Measurements from ENCODE around the gene DOCK10.

The DOCK10 gene

GRCh38 chr2:225041851-225042799 is at the start of gene DOCK10:
Gene DOCK10 (minus strand): TSS chr2:225042468. CDS start chr2:225042374, 94 bp downstream.
- DNase-seq = peak; percentile 53
- Mint-ChIP-seq H3K27ac (peak within 1 kb of the TSS; percentile 98), H3K27me3 (peaks cover 8% of the 10 kb centered on the region), H3K36me3 (ENCODE audit: low read depth) (peaks cover 13% of the 10 kb centered on the region), H3K9me3 (no peaks in the 10 kb centered on the region), H3K4me3 (peak within 1 kb of the TSS; percentile 97), H3K4me1 (peaks cover 52% of the 10 kb centered on the region)
- ATAC-seq = peak; percentile 5

- no peaks in the 10 kb centered on the region for H3K27me3 Mint-ChIP-seq
- no peak for DNase-seq
- H3K27ac Mint-ChIP-seq = no peak overlapping the region
- H3K36me3 Mint-ChIP-seq (ENCODE audit: low read depth) = no peaks in the 10 kb centered on the region
- no peak for ATAC-seq
- no peaks in the 10 kb centered on the region for H3K9me3 Mint-ChIP-seq
- H3K4me1 Mint-ChIP-seq = peaks cover 5% of the 10 kb centered on the region
- H3K4me3 Mint-ChIP-seq = no peak overlapping the region
Observed at GRCh38 chr2:225091336-225091735, 49.1 kb upstream of the DOCK10 start.

DNA sequence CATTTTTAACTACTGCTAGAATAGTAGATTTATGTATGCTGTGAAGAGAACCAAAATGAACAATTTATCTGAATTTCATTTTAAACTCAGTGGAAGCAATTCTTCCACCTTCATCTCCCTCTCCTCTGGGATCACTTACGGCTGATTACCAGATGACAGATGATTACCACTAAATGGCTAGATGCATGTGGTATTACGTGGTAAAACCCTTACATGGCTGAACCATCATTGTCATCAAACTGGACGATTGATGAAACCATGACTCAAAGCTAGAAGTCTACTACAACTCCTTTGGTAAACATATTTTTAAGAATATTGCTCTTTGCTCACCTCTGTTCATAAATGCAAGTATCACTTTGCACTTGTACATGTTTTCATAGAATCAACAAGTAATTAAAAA is 48.5 kb upstream of the DOCK10 start:
- H3K27ac Mint-ChIP-seq = no peak overlapping the region
- DNase-seq (no peak), ATAC-seq (no peak)
- H3K9me3 Mint-ChIP-seq = no peaks in the 10 kb centered on the region
- H3K4me3 Mint-ChIP-seq = no peak overlapping the region
- H3K27me3 Mint-ChIP-seq = no peaks in the 10 kb centered on the region
- peaks cover 5% of the 10 kb centered on the region for H3K4me1 Mint-ChIP-seq
- H3K36me3 Mint-ChIP-seq (ENCODE audit: low read depth) = no peaks in the 10 kb centered on the region

DNA sequence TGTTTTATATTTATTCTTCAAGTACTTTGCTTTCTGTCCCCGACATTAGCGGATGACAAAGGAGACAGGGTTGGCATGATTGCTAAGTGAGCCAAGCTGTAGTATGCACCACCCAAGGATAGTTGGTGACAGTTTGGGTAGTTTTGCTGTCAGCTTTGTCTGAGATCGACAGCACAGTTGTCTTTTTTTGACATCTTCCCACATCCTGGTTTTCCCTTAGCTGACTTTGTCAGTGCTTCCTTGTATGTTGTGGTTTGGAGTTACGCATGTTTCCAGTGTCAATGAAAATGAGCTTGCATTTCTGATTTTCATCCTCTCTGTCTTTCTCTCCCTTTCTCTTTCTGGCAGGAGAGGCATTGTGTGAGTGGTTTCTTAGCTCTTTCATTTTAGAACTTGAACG is 44.6 kb upstream of the DOCK10 start:
- Mint-ChIP-seq H3K27me3 (no peaks in the 10 kb centered on the region), H3K4me1 (peaks cover 5% of the 10 kb centered on the region), H3K36me3 (ENCODE audit: low read depth) (no peaks in the 10 kb centered on the region), H3K4me3 (no peak overlapping the region), H3K9me3 (no peaks in the 10 kb centered on the region), H3K27ac (no peak overlapping the region)
- DNase-seq (no peak), ATAC-seq (no peak)

GRCh38 chr2:225086439-225086838 is 44.2 kb upstream of the DOCK10 start:
- Mint-ChIP-seq H3K9me3 (no peaks in the 10 kb centered on the region), H3K4me1 (peaks cover 5% of the 10 kb centered on the region), H3K36me3 (ENCODE audit: low read depth) (no peaks in the 10 kb centered on the region), H3K4me3 (no peak overlapping the region), H3K27ac (no peak overlapping the region), H3K27me3 (no peaks in the 10 kb centered on the region)
- ATAC-seq = no peak
- DNase-seq = no peak

- no peaks in the 10 kb centered on the region for H3K9me3 Mint-ChIP-seq
- ATAC-seq = no peak
- H3K27ac Mint-ChIP-seq = no peak overlapping the region
- no peaks in the 10 kb centered on the region for H3K36me3 Mint-ChIP-seq (ENCODE audit: low read depth)
- peaks cover 5% of the 10 kb centered on the region for H3K4me1 Mint-ChIP-seq
- no peak for DNase-seq
- no peaks in the 10 kb centered on the region for H3K27me3 Mint-ChIP-seq
- no peak overlapping the region for H3K4me3 Mint-ChIP-seq
Observed at GRCh38 chr2:225083276-225083675, 41.0 kb upstream of the DOCK10 start.

DNA sequence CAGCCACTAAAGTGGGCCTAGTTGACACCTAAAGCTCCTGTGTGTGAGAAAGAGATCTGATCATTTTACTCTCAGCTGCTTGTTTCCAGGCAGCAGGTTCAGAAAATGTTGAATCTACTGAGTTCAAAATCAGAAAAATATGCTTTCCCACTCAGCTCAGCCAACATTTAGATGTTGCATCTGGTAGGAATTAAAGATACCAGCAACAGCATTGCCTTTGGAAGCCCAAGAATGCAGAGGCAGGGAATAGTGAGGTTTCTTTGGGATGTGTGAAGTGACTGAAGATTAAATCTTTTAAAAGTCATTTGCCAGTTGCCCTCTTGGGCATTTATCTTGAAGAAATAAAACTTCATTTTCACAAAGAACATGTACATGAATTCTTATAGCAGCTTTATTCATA is 33.9 kb upstream of the DOCK10 start:
- Mint-ChIP-seq H3K36me3 (ENCODE audit: low read depth) (no peaks in the 10 kb centered on the region), H3K4me1 (no peaks in the 10 kb centered on the region), H3K27me3 (no peaks in the 10 kb centered on the region), H3K4me3 (no peak overlapping the region), H3K27ac (no peak overlapping the region), H3K9me3 (no peaks in the 10 kb centered on the region)
- no peak for ATAC-seq
- DNase-seq = no peak

GRCh38 chr2:225074919-225075681 is 32.8 kb upstream of the DOCK10 start:
- Mint-ChIP-seq H3K9me3 (no peaks in the 10 kb centered on the region), H3K4me3 (no peak overlapping the region), H3K36me3 (ENCODE audit: low read depth) (no peaks in the 10 kb centered on the region), H3K27ac (no peak overlapping the region), H3K4me1 (no peaks in the 10 kb centered on the region), H3K27me3 (no peaks in the 10 kb centered on the region)
- DNase-seq = no peak
- ATAC-seq = no peak

GRCh38 chr2:225074366-225074765 is 32.1 kb upstream of the DOCK10 start:
- Mint-ChIP-seq H3K4me3 (no peak overlapping the region), H3K9me3 (no peaks in the 10 kb centered on the region), H3K27ac (no peak overlapping the region), H3K4me1 (no peaks in the 10 kb centered on the region), H3K36me3 (ENCODE audit: low read depth) (no peaks in the 10 kb centered on the region), H3K27me3 (no peaks in the 10 kb centered on the region)
- no peak for ATAC-seq
- no peak for DNase-seq

- ATAC-seq = no peak
- no peaks in the 10 kb centered on the region for H3K4me1 Mint-ChIP-seq
- no peak overlapping the region for H3K4me3 Mint-ChIP-seq
- peaks cover 7% of the 10 kb centered on the region for H3K9me3 Mint-ChIP-seq
- no peaks in the 10 kb centered on the region for H3K36me3 Mint-ChIP-seq (ENCODE audit: low read depth)
- DNase-seq = no peak
- H3K27me3 Mint-ChIP-seq = no peaks in the 10 kb centered on the region
- no peak overlapping the region for H3K27ac Mint-ChIP-seq
Observed at GRCh38 chr2:225073198-225073597, 30.9 kb upstream of the DOCK10 start.

DNA sequence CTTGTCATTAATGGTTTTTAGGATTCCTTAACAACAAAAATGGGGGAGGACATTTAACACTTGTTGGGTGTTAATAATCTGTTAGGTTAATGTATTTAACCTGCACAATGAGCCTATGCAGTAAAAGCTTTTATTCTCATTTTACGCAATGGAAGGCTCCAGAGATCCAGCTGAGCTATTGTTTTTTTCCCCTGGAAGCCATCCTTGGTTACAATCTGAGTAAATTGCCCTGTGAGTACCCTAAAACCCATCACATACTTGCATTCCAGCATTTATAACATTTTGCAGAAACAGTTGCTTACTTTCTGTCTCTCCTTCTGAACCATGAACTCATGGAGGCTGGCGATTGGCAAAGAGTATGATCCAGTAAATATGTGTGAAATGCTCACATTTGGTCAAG is 30.2 kb upstream of the DOCK10 start:
- H3K9me3 Mint-ChIP-seq = peaks cover 14% of the 10 kb centered on the region
- H3K27ac Mint-ChIP-seq = no peak overlapping the region
- H3K4me3 Mint-ChIP-seq = no peak overlapping the region
- DNase-seq = no peak
- no peaks in the 10 kb centered on the region for H3K4me1 Mint-ChIP-seq
- peaks cover 3% of the 10 kb centered on the region for H3K36me3 Mint-ChIP-seq (ENCODE audit: low read depth)
- ATAC-seq = no peak
- no peaks in the 10 kb centered on the region for H3K27me3 Mint-ChIP-seq

- peaks cover 6% of the 10 kb centered on the region for H3K4me1 Mint-ChIP-seq
- DNase-seq = no peak
- H3K27ac Mint-ChIP-seq = no peak overlapping the region
- no peaks in the 10 kb centered on the region for H3K27me3 Mint-ChIP-seq
- no peak overlapping the region for H3K4me3 Mint-ChIP-seq
- ATAC-seq = no peak
- H3K36me3 Mint-ChIP-seq (ENCODE audit: low read depth) = peaks cover 9% of the 10 kb centered on the region
- H3K9me3 Mint-ChIP-seq = peaks cover 26% of the 10 kb centered on the region
Observed at GRCh38 chr2:225070811-225071210, 28.5 kb upstream of the DOCK10 start.

- Mint-ChIP-seq H3K27ac (no peak overlapping the region), H3K9me3 (peaks cover 26% of the 10 kb centered on the region), H3K4me3 (no peak overlapping the region), H3K27me3 (no peaks in the 10 kb centered on the region), H3K4me1 (peaks cover 14% of the 10 kb centered on the region), H3K36me3 (ENCODE audit: low read depth) (peaks cover 9% of the 10 kb centered on the region)
- ATAC-seq (no peak), DNase-seq (no peak)
Observed at GRCh38 chr2:225069966-225070365, 27.7 kb upstream of the DOCK10 start.

GRCh38 chr2:225069477-225069876 is 27.2 kb upstream of the DOCK10 start:
- H3K36me3 Mint-ChIP-seq (ENCODE audit: low read depth) = peaks cover 9% of the 10 kb centered on the region
- peaks cover 19% of the 10 kb centered on the region for H3K4me1 Mint-ChIP-seq
- H3K27me3 Mint-ChIP-seq = no peaks in the 10 kb centered on the region
- no peak for DNase-seq
- H3K4me3 Mint-ChIP-seq = no peak overlapping the region
- peaks cover 26% of the 10 kb centered on the region for H3K9me3 Mint-ChIP-seq
- ATAC-seq = no peak
- H3K27ac Mint-ChIP-seq = no peak overlapping the region

DNA sequence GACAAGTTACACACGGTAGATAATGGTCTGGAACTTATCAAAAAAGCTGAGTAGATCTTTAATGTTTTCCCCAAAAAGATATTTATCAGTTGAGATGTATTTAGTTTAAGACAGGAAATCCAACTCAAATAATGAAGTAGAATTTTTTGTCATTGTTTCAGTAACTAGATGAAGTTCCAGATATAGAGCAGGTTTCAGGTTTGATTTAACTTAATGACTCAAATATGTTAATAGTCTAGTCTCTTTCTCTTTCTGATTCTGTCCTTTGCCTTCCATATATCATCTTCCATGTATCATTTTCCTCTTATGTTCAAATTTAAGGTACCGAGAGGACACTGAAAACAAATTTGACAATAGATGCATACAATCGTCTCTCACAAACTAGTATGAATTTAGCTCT is 23.6 kb upstream of the DOCK10 start:
- Mint-ChIP-seq H3K4me3 (no peak overlapping the region), H3K36me3 (ENCODE audit: low read depth) (peaks cover 9% of the 10 kb centered on the region), H3K9me3 (peaks cover 26% of the 10 kb centered on the region), H3K27ac (peak overlapping the region; percentile 24), H3K27me3 (no peaks in the 10 kb centered on the region), H3K4me1 (peaks cover 35% of the 10 kb centered on the region)
- ATAC-seq = peak; percentile 42
- DNase-seq = no peak
